Measurements from ENCODE around the gene LSP1. TPM values are rescaled to one million over a fixed set of nuclear protein-coding genes. Genes with fewer than 3 reads are reported as not detected.

LSP1 gene
- total and polyA plus RNA-seq, 2 of the 8 experiments (the other 6 are each of a cell fraction or from before 2014, with no cell fraction given) = 0.03 TPM; not detected in 1

- TF ChIP-seq, protein P1, sequence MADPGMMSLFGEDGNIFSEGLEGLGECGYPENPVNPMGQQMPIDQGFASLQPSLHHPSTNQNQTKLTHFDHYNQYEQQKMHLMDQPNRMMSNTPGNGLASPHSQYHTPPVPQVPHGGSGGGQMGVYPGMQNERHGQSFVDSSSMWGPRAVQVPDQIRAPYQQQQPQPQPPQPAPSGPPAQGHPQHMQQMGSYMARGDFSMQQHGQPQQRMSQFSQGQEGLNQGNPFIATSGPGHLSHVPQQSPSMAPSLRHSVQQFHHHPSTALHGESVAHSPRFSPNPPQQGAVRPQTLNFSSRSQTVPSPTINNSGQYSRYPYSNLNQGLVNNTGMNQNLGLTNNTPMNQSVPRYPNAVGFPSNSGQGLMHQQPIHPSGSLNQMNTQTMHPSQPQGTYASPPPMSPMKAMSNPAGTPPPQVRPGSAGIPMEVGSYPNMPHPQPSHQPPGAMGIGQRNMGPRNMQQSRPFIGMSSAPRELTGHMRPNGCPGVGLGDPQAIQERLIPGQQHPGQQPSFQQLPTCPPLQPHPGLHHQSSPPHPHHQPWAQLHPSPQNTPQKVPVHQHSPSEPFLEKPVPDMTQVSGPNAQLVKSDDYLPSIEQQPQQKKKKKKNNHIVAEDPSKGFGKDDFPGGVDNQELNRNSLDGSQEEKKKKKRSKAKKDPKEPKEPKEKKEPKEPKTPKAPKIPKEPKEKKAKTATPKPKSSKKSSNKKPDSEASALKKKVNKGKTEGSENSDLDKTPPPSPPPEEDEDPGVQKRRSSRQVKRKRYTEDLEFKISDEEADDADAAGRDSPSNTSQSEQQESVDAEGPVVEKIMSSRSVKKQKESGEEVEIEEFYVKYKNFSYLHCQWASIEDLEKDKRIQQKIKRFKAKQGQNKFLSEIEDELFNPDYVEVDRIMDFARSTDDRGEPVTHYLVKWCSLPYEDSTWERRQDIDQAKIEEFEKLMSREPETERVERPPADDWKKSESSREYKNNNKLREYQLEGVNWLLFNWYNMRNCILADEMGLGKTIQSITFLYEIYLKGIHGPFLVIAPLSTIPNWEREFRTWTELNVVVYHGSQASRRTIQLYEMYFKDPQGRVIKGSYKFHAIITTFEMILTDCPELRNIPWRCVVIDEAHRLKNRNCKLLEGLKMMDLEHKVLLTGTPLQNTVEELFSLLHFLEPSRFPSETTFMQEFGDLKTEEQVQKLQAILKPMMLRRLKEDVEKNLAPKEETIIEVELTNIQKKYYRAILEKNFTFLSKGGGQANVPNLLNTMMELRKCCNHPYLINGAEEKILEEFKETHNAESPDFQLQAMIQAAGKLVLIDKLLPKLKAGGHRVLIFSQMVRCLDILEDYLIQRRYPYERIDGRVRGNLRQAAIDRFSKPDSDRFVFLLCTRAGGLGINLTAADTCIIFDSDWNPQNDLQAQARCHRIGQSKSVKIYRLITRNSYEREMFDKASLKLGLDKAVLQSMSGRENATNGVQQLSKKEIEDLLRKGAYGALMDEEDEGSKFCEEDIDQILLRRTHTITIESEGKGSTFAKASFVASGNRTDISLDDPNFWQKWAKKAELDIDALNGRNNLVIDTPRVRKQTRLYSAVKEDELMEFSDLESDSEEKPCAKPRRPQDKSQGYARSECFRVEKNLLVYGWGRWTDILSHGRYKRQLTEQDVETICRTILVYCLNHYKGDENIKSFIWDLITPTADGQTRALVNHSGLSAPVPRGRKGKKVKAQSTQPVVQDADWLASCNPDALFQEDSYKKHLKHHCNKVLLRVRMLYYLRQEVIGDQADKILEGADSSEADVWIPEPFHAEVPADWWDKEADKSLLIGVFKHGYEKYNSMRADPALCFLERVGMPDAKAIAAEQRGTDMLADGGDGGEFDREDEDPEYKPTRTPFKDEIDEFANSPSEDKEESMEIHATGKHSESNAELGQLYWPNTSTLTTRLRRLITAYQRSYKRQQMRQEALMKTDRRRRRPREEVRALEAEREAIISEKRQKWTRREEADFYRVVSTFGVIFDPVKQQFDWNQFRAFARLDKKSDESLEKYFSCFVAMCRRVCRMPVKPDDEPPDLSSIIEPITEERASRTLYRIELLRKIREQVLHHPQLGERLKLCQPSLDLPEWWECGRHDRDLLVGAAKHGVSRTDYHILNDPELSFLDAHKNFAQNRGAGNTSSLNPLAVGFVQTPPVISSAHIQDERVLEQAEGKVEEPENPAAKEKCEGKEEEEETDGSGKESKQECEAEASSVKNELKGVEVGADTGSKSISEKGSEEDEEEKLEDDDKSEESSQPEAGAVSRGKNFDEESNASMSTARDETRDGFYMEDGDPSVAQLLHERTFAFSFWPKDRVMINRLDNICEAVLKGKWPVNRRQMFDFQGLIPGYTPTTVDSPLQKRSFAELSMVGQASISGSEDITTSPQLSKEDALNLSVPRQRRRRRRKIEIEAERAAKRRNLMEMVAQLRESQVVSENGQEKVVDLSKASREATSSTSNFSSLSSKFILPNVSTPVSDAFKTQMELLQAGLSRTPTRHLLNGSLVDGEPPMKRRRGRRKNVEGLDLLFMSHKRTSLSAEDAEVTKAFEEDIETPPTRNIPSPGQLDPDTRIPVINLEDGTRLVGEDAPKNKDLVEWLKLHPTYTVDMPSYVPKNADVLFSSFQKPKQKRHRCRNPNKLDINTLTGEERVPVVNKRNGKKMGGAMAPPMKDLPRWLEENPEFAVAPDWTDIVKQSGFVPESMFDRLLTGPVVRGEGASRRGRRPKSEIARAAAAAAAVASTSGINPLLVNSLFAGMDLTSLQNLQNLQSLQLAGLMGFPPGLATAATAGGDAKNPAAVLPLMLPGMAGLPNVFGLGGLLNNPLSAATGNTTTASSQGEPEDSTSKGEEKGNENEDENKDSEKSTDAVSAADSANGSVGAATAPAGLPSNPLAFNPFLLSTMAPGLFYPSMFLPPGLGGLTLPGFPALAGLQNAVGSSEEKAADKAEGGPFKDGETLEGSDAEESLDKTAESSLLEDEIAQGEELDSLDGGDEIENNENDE (IDR thresholded peaks at IDR 0.05; ENCODE audit: insufficient replicate concordance, low read length) = no peak
- TF ChIP-seq GABPA (IDR thresholded peaks at IDR 0.05; ENCODE audit: borderline replicate concordance, insufficient read depth, low read length) = no peak
- no peak for TF ChIP-seq FOSL1 (IDR thresholded peaks at IDR 0.05; ENCODE audit: insufficient read depth, low read depth, low read length)
- no peak for TF ChIP-seq NANOG (IDR thresholded peaks at IDR 0.05; ENCODE audit: insufficient read depth, low read depth, low read length, poor library complexity, severe bottlenecking)
Observed at GRCh38 chr11:1889224-1889930, 36.5 kb downstream of the LSP1 start (continued).

Measured in H1 (cell line).